A673 (cell line): Measurements from ENCODE around the gene ZBTB12. TPM values are rescaled to one million over a fixed set of nuclear protein-coding genes. Genes with fewer than 3 reads are reported as not detected.

ENCODE experiments used
- BruUV-seq: library from RNA; stranded (reverse); fragments of 400-500 nt; replicated peaks from 2 replicates; lab custom pipeline; 2021; lab: Mats Ljungman, UMichigan
- CTCF ChIA-PET: fragments of 300-600 bp; sonication (Branson Sonifier 250); formaldehyde crosslinking; loops from one replicate; lab custom pipeline; 2022; ENCODE audit warnings: antibody characterized with exemption; lab: Charles Lee
- POLR2A ChIA-PET: fragments of 300-600 bp; sonication (Branson Sonifier 250); formaldehyde crosslinking; loops from one replicate; lab custom pipeline; 2022; ENCODE audit warnings: antibody characterized with exemption; ENCODE audit not compliant: low non-redundant PET; lab: Charles Lee
- DNase-seq: peaks from one replicate; pipeline ENCODE4 v3.0.0-alpha.2; 2015; ENCODE audit warnings: low spot score
- H3K27ac ChIP-seq: fragments of 200-600 bp; sonication (generic); 2 replicates; pipeline ENCODE4 v1.5.1; 2016; ENCODE audit warnings: mixed run types, low read depth, mild to moderate bottlenecking, mixed read lengths, antibody characterized with exemption, low read length; ENCODE audit not compliant: poor library complexity, severe bottlenecking
- H3K27me3 ChIP-seq: fragments of 200-600 bp; sonication (generic); replicated peaks from 2 replicates; pipeline ENCODE4 v1.6.1; 2017; ENCODE audit warnings: mixed run types, low read depth, mild to moderate bottlenecking, mixed read lengths, antibody characterized with exemption, low read length; ENCODE audit not compliant: insufficient read depth, poor library complexity
- H3K36me3 ChIP-seq: fragments of 200-600 bp; sonication (generic); 2 replicates; pipeline ENCODE4 v1.6.1; 2016; ENCODE audit warnings: mixed run types, mild to moderate bottlenecking, mixed read lengths, antibody characterized with exemption, low read length; ENCODE audit not compliant: insufficient read depth, poor library complexity, severe bottlenecking
- H3K4me1 ChIP-seq: fragments of 200-600 bp; sonication (generic); 2 replicates; pipeline ENCODE4 v1.6.1; 2017; ENCODE audit warnings: mixed run types, mild to moderate bottlenecking, mixed read lengths, antibody characterized with exemption, low read length; ENCODE audit not compliant: insufficient read depth, poor library complexity, severe bottlenecking
- H3K4me3 ChIP-seq: fragments of 200-600 bp; sonication (generic); 2 replicates; pipeline ENCODE4 v1.5.1; 2016; ENCODE audit warnings: low read depth, mixed run types, mild to moderate bottlenecking, mixed read lengths, low read length; ENCODE audit not compliant: poor library complexity, severe bottlenecking
- H3K9me3 ChIP-seq: fragments of 200-600 bp; sonication (generic); 2 replicates; pipeline ENCODE4 v1.6.1; 2016; ENCODE audit warnings: mixed run types, low read depth, mild to moderate bottlenecking, mixed read lengths, antibody characterized with exemption, low read length; ENCODE audit not compliant: poor library complexity, severe bottlenecking
- CTCF ChIP-seq: fragments of 300-800, 200-600 bp; sonication (generic); conservative IDR thresholded peaks from 2 replicates; pipeline ENCODE4 v1.5.1; 2017; ENCODE audit warnings: low read depth, mild to moderate bottlenecking, antibody characterized with exemption, low read length, moderate library complexity, mixed read lengths
- EZH2 ChIP-seq: fragments of 200-600 bp; sonication (generic); IDR thresholded peaks from 2 replicates; pipeline ENCODE4 v1.6.1; 2017; ENCODE audit warnings: borderline replicate concordance, low read depth, mild to moderate bottlenecking, mixed read lengths, antibody characterized with exemption, low read length; ENCODE audit not compliant: poor library complexity, severe bottlenecking
- intact Hi-C: fragments of 100-400 bp; cut with micrococcal nuclease; formaldehyde crosslinking; loops from one replicate; pipeline ENCODE4 v1.10.0; 2022; ENCODE audit not compliant: unreplicated experiment
- total RNA-seq: library from RNA; stranded (reverse); gene quantifications from 2 replicates; pipeline ENCODE4 v1.2.3, GENCODE V29; 2021

Gene ZBTB12
- total RNA-seq, 1 experiment from 2014 or later, result 21.3 TPM

GRCh38 chr6:31882344-31882743 lies 19.5 kb downstream of the ZBTB12 start:
- Histone ChIP-seq H3K4me3 (no peak overlapping the region), H3K4me1 (no peaks in the 10 kb centered on the region), H3K27me3 (no peaks in the 10 kb centered on the region), H3K36me3 (peaks cover 73% of the 10 kb centered on the region), H3K27ac (no peak overlapping the region), H3K9me3 (no peaks in the 10 kb centered on the region)
- no TSS peak for BruUV-seq
- DNase-seq, result no peak
- ChIA-PET CTCF (interaction anchor here (0.6 to 1.5 kb wide), 2 partner anchors 70 to 95 kb away, joined by 3 read pairs; no protein-coding TSS in a partner anchor), POLR2A (no interaction called here)
- TF ChIP-seq EZH2 (no peak), CTCF (no peak)
- intact Hi-C loops, result no loop called here

GRCh38 chr6:31881136-31881859 lies 20.6 kb downstream of the ZBTB12 start:
- intact Hi-C loops, result no loop called here
- POLR2A ChIA-PET, result interaction anchor here (0.7 kb wide), 1 partner anchor 55 kb away, joined by 8 read pairs; no protein-coding TSS in a partner anchor
- no TSS peak for BruUV-seq

GRCh38 chr6:31880616-31881015 lies 21.3 kb downstream of the ZBTB12 start:
- Histone ChIP-seq H3K36me3 (peaks cover 59% of the 10 kb centered on the region), H3K4me3 (no peak overlapping the region), H3K9me3 (no peaks in the 10 kb centered on the region), H3K27me3 (no peaks in the 10 kb centered on the region), H3K27ac (no peak overlapping the region), H3K4me1 (no peaks in the 10 kb centered on the region)
- no peak for DNase-seq
- BruUV-seq, result no TSS peak
- TF ChIP-seq EZH2 (no peak), CTCF (no peak)
- ChIA-PET CTCF (no interaction called here), POLR2A (no interaction called here)
- intact Hi-C loops, result no loop called here

More at GRCh38 chr6:31881136-31881859, 20.6 kb downstream of the ZBTB12 start:
- CTCF ChIA-PET, result interaction anchor here (0.7 to 1.5 kb wide), 2 partner anchors 47 to 71 kb away, joined by 3 to 4 read pairs; no protein-coding TSS in a partner anchor
- DNase-seq, result no peak
- H3K4me3 ChIP-seq, result no peak overlapping the region
- H3K27ac ChIP-seq, result no peak overlapping the region
- TF ChIP-seq EZH2, result no peak
- no peak for TF ChIP-seq CTCF
- H3K27me3 ChIP-seq, result no peaks in the 10 kb centered on the region
- H3K9me3 ChIP-seq, result no peaks in the 10 kb centered on the region
- H3K36me3 ChIP-seq, result peaks cover 65% of the 10 kb centered on the region
- H3K4me1 ChIP-seq, result no peaks in the 10 kb centered on the region
